Loucy (cell line): Measurements from ENCODE around the gene RPRD1A.

Experiments used
- H2AFZ ChIP-seq: fragments of 200-600 bp; sonication (generic); 2 replicates; pipeline ENCODE4 v1.6.0; 2016; ENCODE audit warnings: antibody characterized with exemption, mild to moderate bottlenecking, low read length, moderate library complexity
- H3F3A ChIP-seq: fragments of 200-600 bp; 2 replicates; pipeline ENCODE4 v1.6.0; 2016; ENCODE audit warnings: antibody characterized with exemption, low read depth, mild to moderate bottlenecking
- H3K27me3 ChIP-seq: fragments of 200-600 bp; sonication (generic); 2 replicates; pipeline ENCODE4 v1.6.1; 2014; ENCODE audit warnings: low read length, mild to moderate bottlenecking; ENCODE audit not compliant: insufficient read depth, poor library complexity, severe bottlenecking
- H3K36me3 ChIP-seq: fragments of 200-600 bp; sonication (generic); 2 replicates; pipeline ENCODE4 v1.6.1; 2016; ENCODE audit warnings: low read length; ENCODE audit not compliant: insufficient read depth
- H3K4me1 ChIP-seq: fragments of 200-600 bp; sonication (generic); 2 replicates; pipeline ENCODE4 v1.5.1; 2014; ENCODE audit warnings: low read length, mild to moderate bottlenecking; ENCODE audit not compliant: insufficient read depth, poor library complexity, severe bottlenecking
- H3K4me2 ChIP-seq: fragments of 200-600 bp; sonication (generic); 2 replicates; pipeline ENCODE4 v1.6.0; 2014; ENCODE audit warnings: antibody characterized with exemption, low read length, low read depth, mild to moderate bottlenecking; ENCODE audit not compliant: poor library complexity, severe bottlenecking
- H3K4me3 ChIP-seq: fragments of 200-600 bp; sonication (generic); 2 replicates; pipeline ENCODE4 v1.5.1; 2014; ENCODE audit warnings: low read length, mild to moderate bottlenecking, mixed read lengths; ENCODE audit not compliant: poor library complexity, severe bottlenecking
- H3K79me2 ChIP-seq: fragments of 200-600 bp; sonication (generic); 2 replicates; pipeline ENCODE4 v1.6.1; 2014; ENCODE audit warnings: low read length; ENCODE audit not compliant: insufficient read depth
- H3K9ac ChIP-seq: fragments of 200-600 bp; sonication (generic); 2 replicates; pipeline ENCODE4 v1.6.0; 2014; ENCODE audit warnings: mild to moderate bottlenecking, low read depth, low read length, moderate library complexity; ENCODE audit not compliant: poor library complexity, severe bottlenecking
- H3K9me2 ChIP-seq: fragments of 200-600 bp; sonication (generic); replicated peaks from 2 replicates; pipeline ENCODE4 v1.6.1; 2016; ENCODE audit warnings: low read depth, low read length, mixed read lengths
- H3K9me3 ChIP-seq: fragments of 200-600 bp; sonication (generic); 2 replicates; pipeline ENCODE4 v1.6.1; 2014; ENCODE audit warnings: mild to moderate bottlenecking, antibody characterized with exemption, low read length, low read depth; ENCODE audit not compliant: insufficient read depth
- H4K20me1 ChIP-seq: fragments of 200-600 bp; sonication (generic); 2 replicates; pipeline ENCODE4 v1.6.0; 2014; ENCODE audit warnings: antibody characterized with exemption, low read length, mild to moderate bottlenecking; ENCODE audit not compliant: insufficient read depth, poor library complexity, severe bottlenecking
- EZH2phosphoT487 ChIP-seq: fragments of 200-600 bp; IDR thresholded peaks from 2 replicates; pipeline ENCODE4 v1.6.1; 2018; ENCODE audit warnings: antibody characterized with exemption, mild to moderate bottlenecking, moderate library complexity, borderline replicate concordance
- TF ChIP-seq, protein P1 (sequence below): fragments of 200-600 bp; sonication (generic); conservative IDR thresholded peaks from 2 replicates; pipeline ENCODE4 v1.5.1; 2014; ENCODE audit warnings: mild to moderate bottlenecking, antibody characterized with exemption, low read length

The RPRD1A gene

DNA sequence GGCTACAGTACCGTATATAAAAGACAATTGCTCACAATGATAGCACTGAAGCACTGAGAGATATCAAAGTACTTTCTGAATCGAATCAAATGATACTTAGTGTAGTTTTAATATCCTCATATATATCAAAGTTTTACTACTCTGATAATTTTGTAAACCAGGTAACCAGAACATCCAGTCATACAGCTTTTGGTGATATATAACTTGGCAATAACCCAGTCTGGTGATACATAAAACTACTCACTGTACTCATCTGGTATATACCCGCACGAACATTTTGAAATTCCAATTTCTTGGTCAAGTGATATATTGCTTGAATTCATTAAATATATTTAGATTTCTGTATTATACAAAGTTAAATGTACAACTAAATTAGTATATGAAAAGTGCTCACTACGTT lies 41.2 kb upstream of the RPRD1A start:
- no peaks in the 10 kb centered on the region for H3K27me3 ChIP-seq
- TF ChIP-seq EZH2phosphoT487, result no peak
- TF ChIP-seq, protein P1, sequence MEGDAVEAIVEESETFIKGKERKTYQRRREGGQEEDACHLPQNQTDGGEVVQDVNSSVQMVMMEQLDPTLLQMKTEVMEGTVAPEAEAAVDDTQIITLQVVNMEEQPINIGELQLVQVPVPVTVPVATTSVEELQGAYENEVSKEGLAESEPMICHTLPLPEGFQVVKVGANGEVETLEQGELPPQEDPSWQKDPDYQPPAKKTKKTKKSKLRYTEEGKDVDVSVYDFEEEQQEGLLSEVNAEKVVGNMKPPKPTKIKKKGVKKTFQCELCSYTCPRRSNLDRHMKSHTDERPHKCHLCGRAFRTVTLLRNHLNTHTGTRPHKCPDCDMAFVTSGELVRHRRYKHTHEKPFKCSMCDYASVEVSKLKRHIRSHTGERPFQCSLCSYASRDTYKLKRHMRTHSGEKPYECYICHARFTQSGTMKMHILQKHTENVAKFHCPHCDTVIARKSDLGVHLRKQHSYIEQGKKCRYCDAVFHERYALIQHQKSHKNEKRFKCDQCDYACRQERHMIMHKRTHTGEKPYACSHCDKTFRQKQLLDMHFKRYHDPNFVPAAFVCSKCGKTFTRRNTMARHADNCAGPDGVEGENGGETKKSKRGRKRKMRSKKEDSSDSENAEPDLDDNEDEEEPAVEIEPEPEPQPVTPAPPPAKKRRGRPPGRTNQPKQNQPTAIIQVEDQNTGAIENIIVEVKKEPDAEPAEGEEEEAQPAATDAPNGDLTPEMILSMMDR, result no peak
- H3K9ac ChIP-seq, result no peak overlapping the region
- H3K9me3 ChIP-seq, result no peaks in the 10 kb centered on the region
- H4K20me1 ChIP-seq, result no peaks in the 10 kb centered on the region
- peaks cover 46% of the 10 kb centered on the region; the same call in 1 of the 2 replicates for H3K36me3 ChIP-seq
- no peaks in the 10 kb centered on the region for H3K9me2 ChIP-seq
- H3K79me2 ChIP-seq, result no peaks in the 10 kb centered on the region
- H3K4me2 ChIP-seq, result no peak overlapping the region
- H3K4me3 ChIP-seq, result no peak overlapping the region
- H3K4me1 ChIP-seq, result no peaks in the 10 kb centered on the region
- no peak overlapping the region for H2AFZ ChIP-seq
- no peaks in the 10 kb centered on the region for H3F3A ChIP-seq

DNA sequence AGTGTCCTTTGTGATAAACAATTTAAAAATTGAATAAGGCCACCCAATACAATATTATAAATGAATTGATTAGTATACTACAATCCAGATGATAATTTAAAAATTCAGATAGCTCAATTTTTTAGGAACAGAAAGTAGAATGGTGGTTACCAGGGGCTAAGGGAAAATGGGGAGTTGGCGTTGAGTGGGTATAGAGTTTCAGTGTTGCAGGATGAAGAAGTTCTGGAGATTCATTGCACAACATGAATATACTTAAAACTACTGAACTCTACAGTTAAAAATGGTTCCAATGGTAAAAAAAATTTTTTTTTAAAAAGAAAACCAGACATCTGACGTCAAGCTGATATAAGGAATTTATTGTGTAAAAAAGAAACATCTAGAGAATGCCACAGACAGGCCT lies 40.8 kb upstream of the RPRD1A start:
- Histone ChIP-seq H3K4me1 (no peaks in the 10 kb centered on the region), H3K36me3 (peaks cover 41% of the 10 kb centered on the region; the same call in 1 of the 2 replicates), H3K27me3 (no peaks in the 10 kb centered on the region), H3K9ac (no peak overlapping the region), H3F3A (no peaks in the 10 kb centered on the region), H3K79me2 (no peaks in the 10 kb centered on the region), H4K20me1 (no peaks in the 10 kb centered on the region), H3K4me3 (no peak overlapping the region), H3K4me2 (no peak overlapping the region), H3K9me2 (no peaks in the 10 kb centered on the region), H3K9me3 (no peaks in the 10 kb centered on the region), H2AFZ (no peak overlapping the region)
- TF ChIP-seq, protein P1, result no peak
- no peak for TF ChIP-seq EZH2phosphoT487

DNA sequence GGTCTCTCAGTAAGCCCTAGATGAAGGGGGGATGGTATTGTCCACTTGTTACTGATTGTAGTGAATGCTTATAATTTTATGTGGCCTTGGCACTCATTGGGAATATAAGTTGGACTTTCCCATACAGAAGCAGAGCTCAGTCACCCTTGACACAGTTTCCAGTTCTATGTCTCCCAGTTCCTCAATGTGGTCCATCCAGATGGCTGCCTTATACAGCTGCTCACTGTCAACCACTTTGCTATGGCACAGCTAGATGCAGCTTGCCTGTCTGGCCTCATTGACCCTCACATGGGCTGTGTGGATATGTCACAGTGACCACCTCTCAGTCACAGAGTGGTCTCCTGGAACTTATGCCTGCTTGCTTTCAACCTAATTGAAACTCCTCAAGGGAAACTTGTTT lies 40.1 kb upstream of the RPRD1A start:
- H4K20me1 ChIP-seq, result no peaks in the 10 kb centered on the region
- H3K9me2 ChIP-seq, result no peaks in the 10 kb centered on the region
- H3K9me3 ChIP-seq, result no peaks in the 10 kb centered on the region
- no peaks in the 10 kb centered on the region for H3K79me2 ChIP-seq
- H3K9ac ChIP-seq, result no peak overlapping the region
- H3K36me3 ChIP-seq, result peaks cover 35% of the 10 kb centered on the region; the same call in 1 of the 2 replicates
- no peaks in the 10 kb centered on the region for H3K27me3 ChIP-seq
- no peak for TF ChIP-seq EZH2phosphoT487
- TF ChIP-seq, protein P1, result no peak
- H3F3A ChIP-seq, result no peaks in the 10 kb centered on the region
- H2AFZ ChIP-seq, result no peak overlapping the region
- no peak overlapping the region for H3K4me2 ChIP-seq
- no peak overlapping the region for H3K4me3 ChIP-seq
- H3K4me1 ChIP-seq, result no peaks in the 10 kb centered on the region
